ENCODE data around the gene HERPUD2.

The HERPUD2 gene

DNA sequence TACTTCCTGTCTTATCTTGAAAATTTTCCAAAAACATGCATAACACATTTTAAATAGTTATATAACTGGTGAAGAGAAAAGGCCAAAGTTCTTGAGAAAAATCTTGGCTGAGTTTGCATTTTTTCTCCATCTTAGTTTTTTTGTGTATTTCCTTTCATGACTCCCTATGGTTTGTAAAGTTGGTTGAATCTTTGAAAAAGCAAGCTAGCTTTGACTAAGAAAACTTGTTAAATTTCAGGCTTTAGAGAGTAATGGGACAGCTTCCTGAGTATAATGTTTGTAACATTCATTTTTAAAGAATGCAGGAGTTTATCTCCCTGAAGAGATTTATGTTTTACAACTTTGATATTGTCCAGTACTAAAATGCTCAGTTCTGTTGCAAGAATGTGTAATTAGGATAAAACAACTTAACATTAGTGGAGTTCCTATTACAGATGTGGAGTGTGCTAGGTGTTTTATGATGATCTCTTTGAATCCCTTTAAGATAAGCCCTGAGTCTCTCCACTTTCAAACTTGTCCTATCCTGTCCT lies 11.1 kb upstream of the HERPUD2 start:
- TF ChIP-seq, protein P1, sequence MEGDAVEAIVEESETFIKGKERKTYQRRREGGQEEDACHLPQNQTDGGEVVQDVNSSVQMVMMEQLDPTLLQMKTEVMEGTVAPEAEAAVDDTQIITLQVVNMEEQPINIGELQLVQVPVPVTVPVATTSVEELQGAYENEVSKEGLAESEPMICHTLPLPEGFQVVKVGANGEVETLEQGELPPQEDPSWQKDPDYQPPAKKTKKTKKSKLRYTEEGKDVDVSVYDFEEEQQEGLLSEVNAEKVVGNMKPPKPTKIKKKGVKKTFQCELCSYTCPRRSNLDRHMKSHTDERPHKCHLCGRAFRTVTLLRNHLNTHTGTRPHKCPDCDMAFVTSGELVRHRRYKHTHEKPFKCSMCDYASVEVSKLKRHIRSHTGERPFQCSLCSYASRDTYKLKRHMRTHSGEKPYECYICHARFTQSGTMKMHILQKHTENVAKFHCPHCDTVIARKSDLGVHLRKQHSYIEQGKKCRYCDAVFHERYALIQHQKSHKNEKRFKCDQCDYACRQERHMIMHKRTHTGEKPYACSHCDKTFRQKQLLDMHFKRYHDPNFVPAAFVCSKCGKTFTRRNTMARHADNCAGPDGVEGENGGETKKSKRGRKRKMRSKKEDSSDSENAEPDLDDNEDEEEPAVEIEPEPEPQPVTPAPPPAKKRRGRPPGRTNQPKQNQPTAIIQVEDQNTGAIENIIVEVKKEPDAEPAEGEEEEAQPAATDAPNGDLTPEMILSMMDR (IDR thresholded peaks at IDR 0.05; ENCODE audit: low read depth, low read length): no peak
- in situ Hi-C loops (cut with HindIII; ENCODE audit: low sequenced_read_pairs): no loop called here
- DNase-seq (ENCODE audit: low read depth, low spot score): no peak
- H3K4me3 ChIP-seq (ENCODE audit: low read depth, low read length): no peak overlapping the region

GRCh38 chr7:35704261-35704660 lies 9.3 kb upstream of the HERPUD2 start:
- no peak overlapping the region for H3K4me3 ChIP-seq (ENCODE audit: low read depth, low read length)
- DNase-seq (ENCODE audit: low read depth, low spot score): no peak
- TF ChIP-seq, protein P1 (IDR thresholded peaks at IDR 0.05; ENCODE audit: low read depth, low read length): no peak
- in situ Hi-C loops (cut with HindIII; ENCODE audit: low sequenced_read_pairs): no loop called here

GRCh38 chr7:35702541-35702940 lies 7.6 kb upstream of the HERPUD2 start:
- DNase-seq (ENCODE audit: low read depth, low spot score): no peak
- in situ Hi-C loops (cut with HindIII; ENCODE audit: low sequenced_read_pairs): no loop called here
- TF ChIP-seq, protein P1 (IDR thresholded peaks at IDR 0.05; ENCODE audit: low read depth, low read length): no peak
- no peak overlapping the region for H3K4me3 ChIP-seq (ENCODE audit: low read depth, low read length)

DNA sequence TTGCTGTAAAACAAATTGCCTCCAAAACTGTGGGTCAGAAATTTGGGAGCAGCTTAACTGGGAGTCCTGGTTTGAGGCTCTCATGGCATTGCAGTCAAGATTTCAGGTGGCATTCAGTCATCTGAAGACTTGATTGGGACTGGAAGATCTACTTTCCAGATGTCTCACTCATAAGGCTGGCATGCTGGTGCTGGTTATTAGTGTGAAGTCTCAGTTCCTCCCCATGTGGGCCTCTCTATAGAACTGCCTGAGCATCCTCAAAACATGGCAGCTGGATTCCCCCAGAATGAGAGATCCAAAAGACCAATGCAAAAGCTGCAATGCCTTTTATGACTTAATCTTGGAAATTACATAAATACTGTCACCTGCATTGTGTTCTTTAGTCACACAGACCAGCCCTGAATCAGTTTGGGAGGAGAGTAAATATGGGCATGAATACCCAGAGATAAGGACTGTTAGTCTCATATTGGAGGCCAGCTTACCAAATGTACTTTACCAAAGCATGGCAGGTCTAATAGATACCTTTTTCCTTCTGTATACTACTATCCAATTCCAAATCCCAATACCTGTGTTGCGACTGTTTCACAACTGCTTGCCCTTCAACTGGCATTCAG lies 6.5 kb upstream of the HERPUD2 start:
- TF ChIP-seq, protein P1 (IDR thresholded peaks at IDR 0.05; ENCODE audit: low read depth, low read length): no peak
- in situ Hi-C loops (cut with HindIII; ENCODE audit: low sequenced_read_pairs): no loop called here
- no peak overlapping the region for H3K4me3 ChIP-seq (ENCODE audit: low read depth, low read length)
- DNase-seq (ENCODE audit: low read depth, low spot score): no peak

- H3K4me3 ChIP-seq (ENCODE audit: low read depth, low read length): no peak overlapping the region
- in situ Hi-C loops (cut with HindIII; ENCODE audit: low sequenced_read_pairs): no loop called here
- no peak for DNase-seq (ENCODE audit: low read depth, low spot score)
- TF ChIP-seq, protein P1 (IDR thresholded peaks at IDR 0.05; ENCODE audit: low read depth, low read length): no peak
Measured at GRCh38 chr7:35700865-35701264, 5.9 kb upstream of the HERPUD2 start.

DNA sequence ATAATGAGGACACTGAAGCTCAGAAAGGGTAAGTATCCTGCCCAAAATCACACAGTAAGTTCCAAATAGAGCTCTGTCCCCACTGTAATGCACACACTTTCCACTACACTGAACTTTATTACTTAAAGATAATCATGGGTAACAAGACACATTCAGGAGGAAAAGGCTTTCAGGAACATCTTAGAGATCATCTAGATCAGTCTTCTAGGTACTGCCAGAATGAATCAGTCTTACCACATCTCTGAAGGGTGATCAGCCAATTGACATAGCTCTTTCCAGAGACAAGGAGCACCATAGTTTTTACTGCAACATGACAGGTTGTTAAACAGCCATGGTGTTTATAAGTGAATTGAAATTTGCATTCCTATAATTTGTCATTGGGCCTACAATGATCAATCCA lies 5.4 kb upstream of the HERPUD2 start:
- DNase-seq (ENCODE audit: low read depth, low spot score): no peak
- in situ Hi-C loops (cut with HindIII; ENCODE audit: low sequenced_read_pairs): no loop called here
- no peak overlapping the region for H3K4me3 ChIP-seq (ENCODE audit: low read depth, low read length)
- TF ChIP-seq, protein P1 (IDR thresholded peaks at IDR 0.05; ENCODE audit: low read depth, low read length): no peak

All from astrocyte of the spinal cord (primary cell).